HepG2 (cell line): Measurements from ENCODE around the gene ARFGAP2. TPM values are rescaled to one million over a fixed set of nuclear protein-coding genes. Genes with fewer than 3 reads are reported as not detected.

ENCODE experiments used
- ADNP ChIP-seq: sonication (generic); formaldehyde crosslinking; IDR thresholded peaks from 2 replicates; pipeline ENCODE4 v1.4.0; 2020; ENCODE audit warnings: missing genetic modification reagents
- BRF2 ChIP-seq: sonication (generic); formaldehyde crosslinking; IDR thresholded peaks from 2 replicates; pipeline ENCODE4 v1.8.1; 2022; ENCODE audit warnings: mild to moderate bottlenecking, missing genetic modification reagents
- FOXM1 ChIP-seq: sonication (generic); formaldehyde crosslinking; IDR thresholded peaks from 2 replicates; pipeline ENCODE4 v1.5.0; 2020; ENCODE audit warnings: missing genetic modification reagents
- GZF1 ChIP-seq: sonication (generic); formaldehyde crosslinking; IDR thresholded peaks from 2 replicates; pipeline ENCODE4 v1.5.1; 2020; ENCODE audit warnings: mild to moderate bottlenecking, missing genetic modification reagents
- HBP1 ChIP-seq: IDR thresholded peaks from 2 replicates; pipeline ENCODE4 v1.6.1; 2016; ENCODE audit warnings: low read depth, control low read depth
- HOXA5 ChIP-seq: sonication (generic); formaldehyde crosslinking; IDR thresholded peaks from 2 replicates; pipeline ENCODE4 v1.4.0; 2020; ENCODE audit warnings: missing genetic modification reagents
- KLF12 ChIP-seq: sonication (generic); formaldehyde crosslinking; IDR thresholded peaks from 2 replicates; pipeline ENCODE4 v1.4.0; 2020; ENCODE audit warnings: missing genetic modification reagents, borderline replicate concordance
- KLF15 ChIP-seq: sonication (generic); formaldehyde crosslinking; IDR thresholded peaks from 2 replicates; pipeline ENCODE4 v1.8.1; 2023; ENCODE audit warnings: borderline replicate concordance, mild to moderate bottlenecking, inconsistent platforms, missing genetic modification reagents, mixed read lengths
- NR1H2 ChIP-seq: sonication (generic); formaldehyde crosslinking; IDR thresholded peaks from 2 replicates; pipeline ENCODE4 v1.8.1; 2022; ENCODE audit warnings: low read depth, missing genetic modification reagents, borderline replicate concordance
- ONECUT2 ChIP-seq: sonication (generic); formaldehyde crosslinking; IDR thresholded peaks from 2 replicates; pipeline ENCODE4 v1.4.0; 2020; ENCODE audit warnings: missing genetic modification reagents
- TARDBP ChIP-seq: sonication (generic); formaldehyde crosslinking; IDR thresholded peaks from 2 replicates; pipeline ENCODE4 v1.8.0; 2022; ENCODE audit warnings: mild to moderate bottlenecking, missing genetic modification reagents
- ZKSCAN1 ChIP-seq: fragments of 150-350 bp; IDR thresholded peaks from 2 replicates; pipeline ENCODE4 v1.6.1; 2014; ENCODE audit warnings: low read length
- ZNF225 ChIP-seq: sonication (generic); formaldehyde crosslinking; IDR thresholded peaks from 2 replicates; pipeline ENCODE4 v1.4.0; 2020; ENCODE audit warnings: mild to moderate bottlenecking, missing genetic modification reagents
- ZNF318 ChIP-seq: sonication (generic); formaldehyde crosslinking; IDR thresholded peaks from 2 replicates; pipeline ENCODE4 v1.4.0; 2020; ENCODE audit warnings: mild to moderate bottlenecking, missing genetic modification reagents
- ZNF354B ChIP-seq: sonication (generic); formaldehyde crosslinking; IDR thresholded peaks from 2 replicates; pipeline ENCODE4 v1.8.0; 2022; ENCODE audit warnings: mild to moderate bottlenecking, missing genetic modification reagents
- ZNF468 ChIP-seq: sonication (generic); formaldehyde crosslinking; IDR thresholded peaks from 2 replicates; pipeline ENCODE4 v1.8.0; 2022; ENCODE audit warnings: mild to moderate bottlenecking, moderate library complexity, missing genetic modification reagents
- ZNF678 ChIP-seq: sonication (generic); formaldehyde crosslinking; IDR thresholded peaks from 2 replicates; pipeline ENCODE4 v1.4.0; 2020; ENCODE audit warnings: mild to moderate bottlenecking, missing genetic modification reagents
- polyA plus RNA-seq, 8 experiments: library from polyadenylated mRNA; depleted of rRNA in 3 of 8; stranded (reverse) in 7 of 8; unstranded in 1 of 8; fragments of >200 nt; fragmentation: Illumina TruSeq in 4 of 8; extraction: Trizol in 4 of 8; gene quantifications; 2 replicates each; pipeline versions ENCODE4 v1.2.1 to v1.2.3, GENCODE V29; 2011 to 2016; ENCODE audit warnings: low read depth in 4 of 8, missing spikeins in 1 of 8, mixed read lengths in 1 of 8; ENCODE audit not compliant: insufficient read depth in 1 of 8
- total RNA-seq, 5 experiments: library from RNA; depleted of rRNA; stranded (reverse); fragments of >200 nt; fragmentation: Illumina TruSeq; extraction: Trizol; gene quantifications; 2 replicates each; pipeline ENCODE4 v1.2.3, GENCODE V29; 2016; ENCODE audit warnings: low read depth in 1 of 5

ARFGAP2 gene
- total and polyA plus RNA-seq, 2 of the 13 experiments (the other 11 are each of a cell fraction or from before 2014, with no cell fraction given): 32.3 to 75.3 TPM

- TF ChIP-seq ZNF318 (CRISPR knock-in tag) (no peak), KLF15 (CRISPR knock-in tag) (no peak), ZNF678 (no peak), TARDBP (no peak), HOXA5 (CRISPR knock-in tag) (no peak), ZNF225 (CRISPR knock-in tag) (no peak), ADNP (CRISPR knock-in tag) (no peak), ONECUT2 (CRISPR knock-in tag) (0 out of 2 replicates have a peak, but pooled peaks have one; percentile 12), KLF12 (CRISPR knock-in tag) (0 out of 2 replicates have a peak, but pooled peaks have one; percentile 30), ZNF468 (CRISPR knock-in tag) (0 out of 2 replicates have a peak, but pooled peaks have one; percentile 59), GZF1 (CRISPR knock-in tag) (no peak), NR1H2 (CRISPR knock-in tag) (no peak), FOXM1 (no peak), HBP1 (CRISPR knock-in tag) (no peak), ZKSCAN1 (no peak), ZNF354B (CRISPR knock-in tag) (no peak), BRF2 (peak; percentile 19; the same call in 1 of the 2 replicates)
Observed at GRCh38 chr11:47177229-47177845, 658 bp upstream of the ARFGAP2 start (continued).
